ENCODE data around the gene BRINP1.

The BRINP1 gene

GRCh38 chr9:119339056-119339455 lies 30.2 kb downstream of the BRINP1 start:
- no peak for DNase-seq

DNA sequence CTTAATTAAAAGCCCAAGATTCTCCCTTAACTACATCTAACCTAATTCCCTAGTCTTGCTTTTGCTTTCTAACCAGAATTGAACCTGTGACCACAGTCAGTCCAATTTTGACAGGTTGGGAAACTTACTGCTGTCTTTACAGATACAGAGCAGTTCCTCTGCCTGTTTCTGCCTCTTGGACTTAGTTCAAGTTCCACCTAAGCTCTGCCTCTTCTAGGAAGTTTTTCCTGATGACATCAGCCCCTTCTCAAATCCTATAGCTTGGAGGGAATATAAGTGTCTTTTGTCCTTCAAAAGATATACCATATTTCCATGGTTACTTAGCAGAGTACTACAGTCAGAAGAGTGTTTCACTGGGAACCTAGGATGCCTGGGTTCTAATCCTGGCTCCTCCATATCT lies 31.7 kb downstream of the BRINP1 start:
- peak in 1 of 14 donors; percentile 21 for DNase-seq

- no peak for DNase-seq
These were observed 34.5 kb downstream of the BRINP1 start for GRCh38 chr9:119334745-119335144.

GRCh38 chr9:119333507-119334229 lies 35.6 kb downstream of the BRINP1 start:
- DNase-seq: peak in 1 of 14 donors; percentile 7

DNA sequence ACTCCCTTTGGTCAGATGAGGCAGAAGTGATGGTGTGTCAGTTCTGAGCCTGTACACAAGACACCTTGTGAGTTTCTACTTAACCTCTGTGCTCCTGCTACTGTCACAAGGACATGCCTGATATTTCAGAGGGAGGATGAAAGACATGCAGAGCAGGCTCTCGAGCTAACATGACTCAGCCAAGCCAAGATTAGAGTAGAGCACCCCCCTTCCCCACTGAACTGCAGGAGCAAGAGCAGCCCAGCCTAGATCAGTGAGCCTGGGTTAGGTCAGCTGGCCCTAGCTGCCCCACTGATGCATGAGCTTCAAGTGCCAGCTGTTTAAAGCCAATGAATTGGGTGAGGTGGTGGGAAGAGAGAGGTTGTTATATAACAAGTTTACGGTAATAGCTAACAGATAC lies 36.7 kb downstream of the BRINP1 start:
- no peak for DNase-seq

DNA sequence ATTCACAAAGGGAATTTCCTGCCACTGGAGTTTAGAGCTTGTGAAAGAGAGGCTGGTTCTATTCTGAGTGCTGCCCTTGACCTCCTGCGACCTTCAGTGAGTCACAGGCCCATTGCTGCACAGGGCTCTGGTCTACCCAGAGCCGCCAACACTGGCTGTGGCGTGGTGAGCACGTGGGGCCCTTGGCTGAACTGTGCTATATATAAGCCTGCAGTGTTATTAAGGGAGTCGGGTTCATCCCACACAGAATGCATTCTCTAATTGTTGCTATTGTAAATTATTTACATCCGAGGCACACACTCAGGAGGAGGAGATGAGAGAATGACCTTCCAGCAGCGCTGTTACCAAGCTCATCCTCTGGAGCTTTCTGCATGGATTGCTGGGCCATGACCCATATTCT lies 47.1 kb downstream of the BRINP1 start:
- peak in 1 of 14 donors; percentile 51 for DNase-seq

DNA sequence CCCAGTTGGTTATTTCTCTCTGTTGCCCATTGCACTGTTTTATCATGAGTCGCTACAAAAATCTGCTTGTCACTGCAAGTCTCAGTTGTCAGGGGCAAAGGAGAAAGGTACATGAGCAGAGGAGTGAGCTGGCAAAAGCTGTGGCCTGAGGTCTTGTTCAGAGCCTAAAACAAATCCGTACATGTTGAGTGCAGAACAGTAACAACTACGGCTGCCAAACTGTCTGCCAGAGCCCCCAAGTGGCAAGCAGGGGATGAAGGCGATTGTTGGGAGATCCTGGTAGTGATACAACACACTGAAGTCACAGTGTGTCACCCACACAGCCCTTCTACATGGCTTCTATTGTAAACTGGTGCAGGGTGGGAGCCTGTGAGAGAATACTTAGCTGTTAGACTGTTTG lies 50.9 kb downstream of the BRINP1 start:
- DNase-seq: peak in 7 of 14 donors; percentile 4 to 23 (median 11)

DNA sequence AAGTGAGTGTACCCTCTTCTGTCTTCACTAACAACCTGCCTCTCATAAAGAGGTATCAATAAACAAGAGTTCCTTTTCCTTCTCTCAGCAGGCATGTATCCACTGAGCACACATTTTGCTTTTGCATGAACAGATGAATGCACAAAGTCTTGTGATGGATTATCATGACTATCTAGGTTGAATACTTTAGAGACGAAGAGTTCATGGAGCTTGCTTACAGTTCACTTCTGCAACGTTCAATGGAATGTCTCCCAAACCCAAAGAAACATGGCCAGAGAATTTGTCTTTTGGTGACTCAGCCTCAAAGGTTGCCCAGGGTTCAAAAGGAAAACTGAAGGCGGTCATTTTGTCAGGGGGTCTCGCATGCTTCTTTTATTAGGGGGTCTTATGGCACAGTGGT lies 55.4 kb downstream of the BRINP1 start:
- DNase-seq: no peak

DNA sequence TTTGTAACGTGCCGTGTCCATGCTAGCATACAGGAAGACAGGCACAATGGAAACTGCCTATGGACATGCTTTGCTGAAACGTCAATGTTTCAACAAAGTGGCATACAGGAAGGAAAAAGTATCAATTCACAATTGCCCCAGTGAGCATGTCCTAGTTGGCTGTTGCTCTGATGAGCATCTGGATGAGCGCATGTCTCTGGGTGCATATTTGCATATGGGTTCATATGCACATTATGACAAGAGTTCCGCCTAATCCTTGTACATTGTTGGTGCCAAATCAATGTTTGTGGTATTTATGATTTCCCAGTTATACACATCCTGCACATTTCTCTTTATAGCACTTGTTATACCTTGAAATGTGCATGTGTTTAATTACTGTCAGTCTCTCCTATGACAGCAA lies 58.5 kb downstream of the BRINP1 start:
- DNase-seq: no peak

- peak in 1 of 14 donors; percentile 40 for DNase-seq
These were observed 61.8 kb downstream of the BRINP1 start for GRCh38 chr9:119307471-119307870.

- peak in 3 of 14 donors; percentile 3 to 15 (median 13) for DNase-seq
These were observed 64.7 kb downstream of the BRINP1 start for GRCh38 chr9:119304555-119304954.

- no peak for DNase-seq
These were observed 66.1 kb downstream of the BRINP1 start for GRCh38 chr9:119302988-119303698.

DNA sequence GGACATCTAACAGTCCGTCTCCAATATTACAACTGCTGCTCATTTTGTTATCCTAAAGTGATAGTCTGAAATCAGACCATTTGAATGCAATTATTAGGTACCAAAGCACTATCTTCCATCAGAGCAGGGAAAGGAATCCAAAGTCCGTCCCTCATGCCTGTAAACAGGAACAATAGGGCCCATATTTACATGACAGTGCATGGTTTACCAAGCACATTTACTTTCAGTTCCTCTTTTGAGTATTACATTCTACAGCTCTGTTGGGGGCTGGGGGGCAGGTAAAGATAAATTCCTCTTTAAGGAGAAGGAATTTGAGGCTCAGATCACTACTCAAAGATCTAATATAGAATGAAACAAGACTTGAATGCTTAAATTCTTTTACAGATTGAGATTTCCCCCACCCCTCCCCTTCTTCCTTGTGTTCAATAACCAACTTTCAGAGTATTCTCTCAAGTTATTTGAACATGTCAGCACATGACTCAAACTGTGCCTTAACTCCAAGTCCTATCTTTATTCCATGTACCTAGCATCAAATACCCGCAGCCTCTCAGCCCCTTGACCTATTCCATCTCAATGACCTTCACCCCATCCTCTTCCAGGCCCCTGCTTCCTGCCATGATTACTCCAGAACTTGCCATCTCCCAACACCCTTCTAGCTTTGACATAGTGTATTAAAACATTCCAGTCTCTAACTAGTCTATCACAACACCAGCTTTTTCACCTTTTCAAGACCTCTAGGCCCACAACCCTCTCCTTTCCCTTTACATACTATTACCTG lies 71.0 kb downstream of the BRINP1 start:
- no peak for DNase-seq

DNA sequence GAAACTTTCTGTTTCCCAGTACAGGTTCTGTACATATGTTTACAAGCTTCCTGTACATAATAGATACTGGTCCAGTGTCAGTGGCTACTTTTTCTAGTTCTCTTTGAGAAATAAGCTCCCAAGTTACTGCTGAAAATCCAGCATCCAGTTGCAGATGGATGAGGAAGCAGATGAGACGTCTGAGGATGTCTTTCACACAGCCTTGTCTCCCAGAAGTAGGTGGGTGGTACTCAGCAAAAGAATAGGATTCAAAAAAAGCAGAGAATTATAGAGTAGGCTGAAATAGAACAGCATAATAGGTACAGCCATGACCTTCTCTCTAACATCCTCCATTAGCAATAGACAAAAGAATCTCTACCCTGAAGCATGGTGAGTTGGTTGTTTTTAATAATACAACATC lies 77.7 kb downstream of the BRINP1 start:
- no peak for DNase-seq

- DNase-seq: peak in 2 of 14 donors; percentile 12 to 13
These were observed 79.3 kb downstream of the BRINP1 start for GRCh38 chr9:119289740-119290433.

DNA sequence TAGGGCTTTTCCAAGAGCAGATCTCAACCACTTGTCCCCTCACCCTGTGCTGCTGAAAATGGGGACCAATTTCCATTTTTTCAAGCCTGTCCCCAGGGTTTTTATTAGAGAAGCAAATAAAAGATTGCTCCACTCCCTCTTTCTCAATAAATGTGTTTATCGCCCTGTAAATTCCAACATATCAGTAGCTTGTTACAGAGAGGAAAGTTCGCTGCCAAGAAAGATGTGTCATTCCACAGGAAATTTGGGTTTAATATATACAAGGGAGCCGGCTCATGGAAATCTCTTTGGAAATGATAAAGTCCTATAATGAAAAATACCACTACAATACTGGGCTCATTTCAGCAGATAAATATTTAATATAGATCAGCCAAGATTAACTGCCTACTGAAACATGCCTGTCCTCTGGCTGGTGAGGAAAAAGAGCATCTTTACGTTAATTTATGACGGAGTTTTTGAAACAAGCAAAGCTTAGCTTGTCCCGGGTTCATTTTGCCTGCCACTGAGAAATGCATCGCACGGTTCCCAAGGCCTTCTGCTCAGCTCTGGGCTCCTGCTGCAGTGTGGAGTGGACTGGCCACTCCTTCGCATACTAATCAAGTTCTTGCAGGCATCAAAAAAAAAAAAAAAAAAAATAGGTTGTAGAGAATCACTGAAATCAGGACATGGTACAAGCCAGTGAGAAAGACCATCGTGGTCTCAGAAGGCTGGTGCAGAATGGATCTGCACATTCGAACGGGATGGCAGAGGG lies 84.5 kb downstream of the BRINP1 start:
- DNase-seq: peak in 2 of 14 donors; percentile 17 to 22

GRCh38 chr9:119284118-119284517 lies 85.1 kb downstream of the BRINP1 start:
- DNase-seq: peak in 5 of 14 donors; percentile 9 to 40 (median 22)

GRCh38 chr9:119283078-119283794 lies 86.0 kb downstream of the BRINP1 start:
- DNase-seq: peak in 2 of 14 donors; percentile 22 to 34

DNA sequence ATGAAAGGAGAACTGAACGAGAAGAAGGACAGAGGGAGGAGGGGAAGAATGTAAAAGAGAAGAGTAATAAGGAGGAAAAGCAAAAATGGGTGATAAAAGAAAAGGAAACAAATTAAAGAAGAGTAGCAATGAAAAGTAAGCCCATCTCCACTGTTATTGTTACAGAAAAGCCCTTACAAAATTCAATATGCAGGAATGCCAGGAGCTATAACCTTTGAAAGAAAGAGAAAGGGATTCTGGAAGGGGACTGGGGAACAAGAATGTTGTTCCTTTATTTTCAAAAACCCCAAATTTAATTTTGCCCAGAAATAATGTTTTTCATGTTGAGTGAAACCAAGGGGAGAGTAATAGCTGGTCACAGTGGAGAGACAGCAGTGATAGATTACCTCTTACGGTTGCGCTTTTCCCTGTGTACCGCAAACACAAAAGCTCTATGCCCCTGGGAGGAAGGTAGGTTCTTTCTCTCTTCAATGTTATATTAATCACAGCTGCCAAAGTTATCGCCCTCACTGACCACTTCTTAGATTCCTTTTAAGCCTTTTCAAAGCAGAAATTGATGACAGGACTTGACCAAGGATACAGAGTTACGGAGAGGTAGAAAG lies 86.7 kb downstream of the BRINP1 start:
- no peak for DNase-seq

DNA sequence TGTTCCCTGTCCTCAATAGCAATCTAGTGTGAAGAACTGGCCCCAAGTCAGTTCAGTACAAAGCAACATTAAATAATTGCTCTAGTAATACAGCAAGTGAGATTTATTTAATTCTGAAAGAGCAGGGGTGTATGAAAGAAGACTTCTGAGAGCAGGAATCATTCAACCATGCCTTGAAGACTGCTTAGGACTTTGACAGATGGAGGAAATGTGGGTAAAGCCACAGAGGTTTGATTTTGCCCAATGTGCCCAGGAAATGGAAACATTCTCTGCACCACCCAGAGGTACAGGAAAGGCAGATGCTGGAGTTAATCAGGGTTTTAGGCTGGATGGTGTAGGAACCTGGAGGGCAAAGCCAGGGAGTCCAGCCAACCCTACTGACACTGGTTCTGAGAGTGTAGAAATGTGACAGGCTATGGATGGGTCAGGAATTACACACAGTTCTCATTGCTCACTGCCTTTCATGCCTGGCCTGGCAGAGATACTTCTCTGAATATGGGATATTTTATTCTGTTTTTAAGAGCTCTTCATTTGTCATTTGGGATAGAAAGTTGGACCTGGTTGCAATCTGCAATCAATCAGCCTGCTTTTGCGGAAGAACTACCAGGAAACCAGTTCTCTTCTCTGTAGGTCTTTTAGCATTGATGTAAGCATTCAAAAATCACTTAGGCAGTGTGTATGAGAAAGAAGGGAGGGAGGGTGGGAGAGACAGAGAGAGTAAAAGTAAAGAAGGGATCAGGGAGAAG lies 88.3 kb downstream of the BRINP1 start:
- DNase-seq: peak in 1 of 14 donors; percentile 53
